IgD-negative memory B cell (primary cell): ENCODE data around the gene CILP2. TPM values are rescaled to one million over a fixed set of nuclear protein-coding genes. Genes with fewer than 3 reads are reported as not detected.

Experiments used
- H3K27ac Mint-ChIP-seq, 3 donors: one replicate each; pipeline ENCODE4 v1.8.0; 2020 to 2022; ENCODE audit warnings: mild to moderate bottlenecking in 3 of 3, mixed read lengths in 3 of 3, moderate library complexity in 1 of 3
- H3K27me3 Mint-ChIP-seq: one replicate; pipeline ENCODE4 v1.8.0; 2021; ENCODE audit warnings: mixed read lengths
- H3K36me3 Mint-ChIP-seq: one replicate; pipeline ENCODE4 v1.8.0; 2020; ENCODE audit warnings: mild to moderate bottlenecking, mixed read lengths
- H3K4me1 Mint-ChIP-seq, 3 donors: one replicate each; pipeline ENCODE4 v1.8.0; 2020 to 2022; ENCODE audit warnings: mixed read lengths in 3 of 3, mild to moderate bottlenecking in 1 of 3
- H3K4me3 Mint-ChIP-seq, 4 donors: one replicate each; pipeline ENCODE4 v1.8.0; 2020 to 2022; ENCODE audit warnings: mild to moderate bottlenecking in 4 of 4, mixed read lengths in 4 of 4, moderate library complexity in 3 of 4
- H3K9me3 Mint-ChIP-seq, 3 donors: one replicate each; pipeline ENCODE4 v1.8.0; 2020 to 2021; ENCODE audit warnings: mixed read lengths in 3 of 3, mild to moderate bottlenecking in 1 of 3
- polyA plus RNA-seq: library from polyadenylated mRNA; unstranded; fragments of 300-500 nt; fragmentation: Illumina TruSeq; gene quantifications from one replicate; pipeline ENCODE4 v1.2.3, GENCODE V29; 2021

The CILP2 gene
- polyA plus RNA-seq, 1 donor from 2014 or later, result not detected

GRCh38 chr19:19542507-19542906 lies 4.4 kb downstream of the CILP2 start:
- no peak overlapping the region for H3K4me3 Mint-ChIP-seq
- peaks cover 19% of the 10 kb centered on the region for H3K27me3 Mint-ChIP-seq
- H3K27ac Mint-ChIP-seq, result no peak overlapping the region
- no peaks in the 10 kb centered on the region for H3K36me3 Mint-ChIP-seq
- H3K9me3 Mint-ChIP-seq, result no peaks in the 10 kb centered on the region
- H3K4me1 Mint-ChIP-seq, result peaks cover 6 to 9% (median 8%) of the 10 kb centered on the region in 3 donors

GRCh38 chr19:19543101-19543500 lies 5.0 kb downstream of the CILP2 start:
- Mint-ChIP-seq H3K36me3 (no peaks in the 10 kb centered on the region), H3K4me1 (peaks cover 6% of the 10 kb centered on the region in 3 donors), H3K9me3 (no peaks in the 10 kb centered on the region), H3K4me3 (no peak overlapping the region), H3K27me3 (peaks cover 19% of the 10 kb centered on the region), H3K27ac (no peak overlapping the region)

- H3K27ac Mint-ChIP-seq, result no peak overlapping the region
- H3K9me3 Mint-ChIP-seq, result no peaks in the 10 kb centered on the region
- H3K36me3 Mint-ChIP-seq, result no peaks in the 10 kb centered on the region
- no peak overlapping the region for H3K4me3 Mint-ChIP-seq
- peaks cover 4% of the 10 kb centered on the region in 3 donors for H3K4me1 Mint-ChIP-seq
- peaks cover 17% of the 10 kb centered on the region for H3K27me3 Mint-ChIP-seq
Observed at GRCh38 chr19:19543640-19544039, 5.6 kb downstream of the CILP2 start.

GRCh38 chr19:19544257-19544953 lies 6.3 kb downstream of the CILP2 start:
- no peaks in the 10 kb centered on the region for H3K9me3 Mint-ChIP-seq
- H3K4me3 Mint-ChIP-seq, result no peak overlapping the region
- no peak overlapping the region for H3K27ac Mint-ChIP-seq
- no peaks in the 10 kb centered on the region for H3K36me3 Mint-ChIP-seq
- H3K27me3 Mint-ChIP-seq, result peaks cover 14% of the 10 kb centered on the region
- H3K4me1 Mint-ChIP-seq, result no peaks in the 10 kb centered on the region

- Mint-ChIP-seq H3K27me3 (peaks cover 14% of the 10 kb centered on the region), H3K27ac (no peak overlapping the region), H3K36me3 (no peaks in the 10 kb centered on the region), H3K9me3 (no peaks in the 10 kb centered on the region), H3K4me3 (no peak overlapping the region), H3K4me1 (no peaks in the 10 kb centered on the region)
Observed at GRCh38 chr19:19544954-19545591, 7.0 kb downstream of the CILP2 start.

- no peaks in the 10 kb centered on the region for H3K4me1 Mint-ChIP-seq
- no peak overlapping the region for H3K27ac Mint-ChIP-seq
- H3K27me3 Mint-ChIP-seq, result peaks cover 12% of the 10 kb centered on the region
- H3K9me3 Mint-ChIP-seq, result no peaks in the 10 kb centered on the region
- no peak overlapping the region for H3K4me3 Mint-ChIP-seq
- H3K36me3 Mint-ChIP-seq, result no peaks in the 10 kb centered on the region
Observed at GRCh38 chr19:19545707-19546106, 7.6 kb downstream of the CILP2 start.

GRCh38 chr19:19546751-19547162 lies 8.7 kb downstream of the CILP2 start:
- H3K4me1 Mint-ChIP-seq, result no peaks in the 10 kb centered on the region
- no peaks in the 10 kb centered on the region for H3K36me3 Mint-ChIP-seq
- no peak overlapping the region for H3K27ac Mint-ChIP-seq
- H3K9me3 Mint-ChIP-seq, result peaks cover 0 to 3% (median 0%) of the 10 kb centered on the region in 3 donors
- peaks cover 7% of the 10 kb centered on the region for H3K27me3 Mint-ChIP-seq
- H3K4me3 Mint-ChIP-seq, result no peak overlapping the region

GRCh38 chr19:19547674-19548336 lies 9.7 kb downstream of the CILP2 start:
- H3K4me1 Mint-ChIP-seq, result no peaks in the 10 kb centered on the region
- H3K9me3 Mint-ChIP-seq, result peaks cover 0 to 3% (median 0%) of the 10 kb centered on the region in 3 donors
- H3K27ac Mint-ChIP-seq, result no peak overlapping the region
- no peaks in the 10 kb centered on the region for H3K36me3 Mint-ChIP-seq
- H3K27me3 Mint-ChIP-seq, result peaks cover 5% of the 10 kb centered on the region
- H3K4me3 Mint-ChIP-seq, result no peak overlapping the region

- Mint-ChIP-seq H3K27me3 (peaks cover 5% of the 10 kb centered on the region), H3K27ac (no peak overlapping the region), H3K9me3 (peaks cover 0 to 3% (median 0%) of the 10 kb centered on the region in 3 donors), H3K4me1 (no peaks in the 10 kb centered on the region), H3K36me3 (no peaks in the 10 kb centered on the region), H3K4me3 (no peak overlapping the region)
Observed at GRCh38 chr19:19548915-19549759, 11.1 kb downstream of the CILP2 start.

- Mint-ChIP-seq H3K36me3 (no peaks in the 10 kb centered on the region), H3K27ac (no peak overlapping the region), H3K27me3 (peaks cover 5% of the 10 kb centered on the region), H3K9me3 (peaks cover 0 to 3% (median 0%) of the 10 kb centered on the region in 3 donors), H3K4me1 (peaks cover 0 to 2% (median 0%) of the 10 kb centered on the region in 3 donors), H3K4me3 (no peak overlapping the region)
Observed at GRCh38 chr19:19549804-19550464, 11.9 kb downstream of the CILP2 start.

- Mint-ChIP-seq H3K36me3 (no peaks in the 10 kb centered on the region), H3K27me3 (peaks cover 5% of the 10 kb centered on the region), H3K27ac (no peak overlapping the region), H3K4me3 (no peak overlapping the region), H3K9me3 (peaks cover 0 to 3% (median 0%) of the 10 kb centered on the region in 3 donors), H3K4me1 (peaks cover 0 to 2% (median 0%) of the 10 kb centered on the region in 3 donors)
Observed at GRCh38 chr19:19550485-19550929, 12.4 kb downstream of the CILP2 start.

GRCh38 chr19:19550972-19551852 lies 13.1 kb downstream of the CILP2 start:
- no peak overlapping the region for H3K27ac Mint-ChIP-seq

GRCh38 chr19:19551853-19552192 lies 13.8 kb downstream of the CILP2 start:
- Mint-ChIP-seq H3K27me3 (peaks cover 5% of the 10 kb centered on the region), H3K9me3 (peaks cover 0 to 3% (median 0%) of the 10 kb centered on the region in 3 donors), H3K4me1 (peaks cover 0 to 2% (median 0%) of the 10 kb centered on the region in 3 donors), H3K36me3 (no peaks in the 10 kb centered on the region), H3K27ac (no peak overlapping the region), H3K4me3 (no peak overlapping the region)

More at GRCh38 chr19:19550972-19551852, 13.1 kb downstream of the CILP2 start:
- H3K36me3 Mint-ChIP-seq, result no peaks in the 10 kb centered on the region
- H3K4me3 Mint-ChIP-seq, result no peak overlapping the region
- peaks cover 0 to 2% (median 0%) of the 10 kb centered on the region in 3 donors for H3K4me1 Mint-ChIP-seq
- H3K27me3 Mint-ChIP-seq, result peaks cover 5% of the 10 kb centered on the region
- H3K9me3 Mint-ChIP-seq, result peaks cover 0 to 3% (median 0%) of the 10 kb centered on the region in 3 donors
